ENCODE data around the gene MRPL36.

DNA sequence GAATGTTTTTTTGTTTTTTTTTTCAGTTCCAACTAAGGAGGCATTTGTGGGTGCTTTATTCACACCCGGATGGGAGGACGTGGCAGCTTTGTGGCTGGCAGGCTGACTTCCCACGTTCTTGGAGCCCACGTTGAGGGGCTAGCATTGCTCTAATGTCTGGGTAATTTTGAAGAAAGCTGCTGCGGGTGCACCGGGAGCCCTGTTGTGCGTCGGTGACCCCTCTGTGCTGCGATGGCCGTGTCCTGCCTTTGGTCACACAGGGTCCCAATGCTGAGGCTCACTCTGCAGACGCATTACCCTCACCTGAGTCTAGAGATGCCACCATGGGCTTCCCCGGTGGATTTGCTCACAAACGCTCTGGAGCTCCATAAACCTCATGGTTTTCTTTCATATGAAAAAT is 35.8 kb upstream of the MRPL36 start:
- no peak for TF ChIP-seq CTCF (IDR thresholded peaks at IDR 0.05)
- TF ChIP-seq POLR2AphosphoS5 (IDR thresholded peaks at IDR 0.05) = no peak
